HEK293 (cell line): ENCODE data around the gene ARHGEF12.

Experiments
- CTCF ChIP-seq: fragments of 450-650 bp; formaldehyde crosslinking; IDR thresholded peaks from 2 replicates; pipeline ENCODE4 v1.5.1; 2016; ENCODE audit warnings: missing biosample characterization, missing genetic modification characterization
- OSR2 ChIP-seq: fragments of 450-650 bp; formaldehyde crosslinking; IDR thresholded peaks from 2 replicates; pipeline ENCODE4 v1.5.1; 2016; ENCODE audit warnings: missing biosample characterization, missing genetic modification characterization
- PRDM4 ChIP-seq: fragments of 450-650 bp; formaldehyde crosslinking; IDR thresholded peaks from 2 replicates; pipeline ENCODE4 v1.5.1; 2017; ENCODE audit warnings: missing biosample characterization, missing genetic modification characterization
- ZBTB17 ChIP-seq: fragments of 450-650 bp; formaldehyde crosslinking; IDR thresholded peaks from 2 replicates; pipeline ENCODE4 v1.5.1; 2016; ENCODE audit warnings: missing biosample characterization, missing genetic modification characterization
- ZEB2 ChIP-seq: fragments of 450-650 bp; formaldehyde crosslinking; IDR thresholded peaks from 2 replicates; pipeline ENCODE4 v1.5.1; 2016; ENCODE audit warnings: missing biosample characterization, missing genetic modification characterization
- ZNF274 ChIP-seq, 2 experiments: fragments of 200-500 bp in 1 of 2; fragments of 450-650 bp in 1 of 2; sonication (Bioruptor generic) in 1 of 2; formaldehyde crosslinking in 1 of 2; IDR thresholded peaks; 2 replicates each; pipeline versions ENCODE4 v1.5.1 to v1.6.1; 2014 to 2016; ENCODE audit warnings: borderline replicate concordance in 1 of 2, inconsistent platforms in 1 of 2, low read length in 1 of 2, missing biosample characterization in 1 of 2, missing genetic modification characterization in 1 of 2
- ZNF302 ChIP-seq: fragments of 450-650 bp; formaldehyde crosslinking; IDR thresholded peaks from 2 replicates; pipeline ENCODE4 v1.5.1; 2016; ENCODE audit warnings: missing biosample characterization, missing genetic modification characterization, low read depth
- ZNF501 ChIP-seq: fragments of 450-650 bp; formaldehyde crosslinking; IDR thresholded peaks from 2 replicates; pipeline ENCODE4 v1.5.1; 2016; ENCODE audit warnings: missing biosample characterization, missing genetic modification characterization
- ZNF792 ChIP-seq: fragments of 450-650 bp; formaldehyde crosslinking; IDR thresholded peaks from 2 replicates; pipeline ENCODE4 v1.5.1; 2016; ENCODE audit warnings: missing biosample characterization, missing genetic modification characterization
- TF ChIP-seq, protein P1 (sequence below): fragments of 450-650 bp; IDR thresholded peaks from 2 replicates; pipeline ENCODE4 v1.5.1; 2018; ENCODE audit warnings: missing biosample characterization, missing genetic modification characterization
- TF ChIP-seq, protein P2 (sequence below): fragments of 450-650 bp; IDR thresholded peaks from 2 replicates; pipeline ENCODE4 v1.5.1; 2018; ENCODE audit warnings: missing biosample characterization, mild to moderate bottlenecking, missing genetic modification characterization

- TF ChIP-seq CTCF (tag by site-specific recombination) (no peak), PRDM4 (tag by site-specific recombination) (no peak), ZBTB17 (tag by site-specific recombination) (no peak), ZNF274 (IDR thresholded peaks at IDR 0.05; ENCODE audit: low read length) (no peak), ZNF274 (tag by site-specific recombination; IDR thresholded peaks at IDR 0.05; ENCODE audit: borderline replicate concordance) (no peak), ZEB2 (no peak), OSR2 (tag by site-specific recombination) (no peak), ZNF501 (tag by site-specific recombination) (no peak), ZNF792 (tag by site-specific recombination) (no peak), ZNF302 (tag by site-specific recombination) (no peak)
- TF ChIP-seq, protein P1, sequence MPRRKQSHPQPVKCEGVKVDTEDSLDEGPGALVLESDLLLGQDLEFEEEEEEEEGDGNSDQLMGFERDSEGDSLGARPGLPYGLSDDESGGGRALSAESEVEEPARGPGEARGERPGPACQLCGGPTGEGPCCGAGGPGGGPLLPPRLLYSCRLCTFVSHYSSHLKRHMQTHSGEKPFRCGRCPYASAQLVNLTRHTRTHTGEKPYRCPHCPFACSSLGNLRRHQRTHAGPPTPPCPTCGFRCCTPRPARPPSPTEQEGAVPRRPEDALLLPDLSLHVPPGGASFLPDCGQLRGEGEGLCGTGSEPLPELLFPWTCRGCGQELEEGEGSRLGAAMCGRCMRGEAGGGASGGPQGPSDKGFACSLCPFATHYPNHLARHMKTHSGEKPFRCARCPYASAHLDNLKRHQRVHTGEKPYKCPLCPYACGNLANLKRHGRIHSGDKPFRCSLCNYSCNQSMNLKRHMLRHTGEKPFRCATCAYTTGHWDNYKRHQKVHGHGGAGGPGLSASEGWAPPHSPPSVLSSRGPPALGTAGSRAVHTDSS = no peak
- TF ChIP-seq, protein P2, sequence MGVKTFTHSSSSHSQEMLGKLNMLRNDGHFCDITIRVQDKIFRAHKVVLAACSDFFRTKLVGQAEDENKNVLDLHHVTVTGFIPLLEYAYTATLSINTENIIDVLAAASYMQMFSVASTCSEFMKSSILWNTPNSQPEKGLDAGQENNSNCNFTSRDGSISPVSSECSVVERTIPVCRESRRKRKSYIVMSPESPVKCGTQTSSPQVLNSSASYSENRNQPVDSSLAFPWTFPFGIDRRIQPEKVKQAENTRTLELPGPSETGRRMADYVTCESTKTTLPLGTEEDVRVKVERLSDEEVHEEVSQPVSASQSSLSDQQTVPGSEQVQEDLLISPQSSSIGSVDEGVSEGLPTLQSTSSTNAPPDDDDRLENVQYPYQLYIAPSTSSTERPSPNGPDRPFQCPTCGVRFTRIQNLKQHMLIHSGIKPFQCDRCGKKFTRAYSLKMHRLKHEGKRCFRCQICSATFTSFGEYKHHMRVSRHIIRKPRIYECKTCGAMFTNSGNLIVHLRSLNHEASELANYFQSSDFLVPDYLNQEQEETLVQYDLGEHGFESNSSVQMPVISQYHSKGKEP (tag by site-specific recombination) = no peak
These were observed 180.5 kb downstream of the ARHGEF12 start for GRCh38 chr11:120516461-120517389.
